HepG2 (cell line): ENCODE measurements around the gene NPB. TPM values are rescaled to one million over a fixed set of nuclear protein-coding genes. Genes with fewer than 3 reads are reported as not detected.

Experiments used
- HOXA7 ChIP-seq: sonication (generic); formaldehyde crosslinking; IDR thresholded peaks from 2 replicates; pipeline ENCODE4 v1.8.1; 2022; ENCODE audit warnings: mild to moderate bottlenecking, missing genetic modification reagents, moderate library complexity
- NR0B2 ChIP-seq: sonication (generic); formaldehyde crosslinking; IDR thresholded peaks from 2 replicates; pipeline ENCODE4 v1.4.0; 2020; ENCODE audit warnings: mild to moderate bottlenecking, missing genetic modification reagents
- NR2F1 ChIP-seq, 2 experiments: fragments of 450-650 bp in 1 of 2; formaldehyde crosslinking in 1 of 2; IDR thresholded peaks; 2 replicates each; pipeline versions ENCODE4 v1.5.0 to v1.6.1; 2016 to 2020; ENCODE audit warnings: mild to moderate bottlenecking in 1 of 2, missing compliant biosample characterization in 1 of 2, missing genetic modification reagents in 1 of 2, moderate library complexity in 1 of 2
- RAD51 ChIP-seq: fragments of 450-650 bp; IDR thresholded peaks from 2 replicates; pipeline ENCODE4 v1.6.1; 2016; ENCODE audit warnings: borderline replicate concordance
- RARA ChIP-seq: IDR thresholded peaks from 2 replicates; pipeline ENCODE4 v1.6.1; 2016; ENCODE audit warnings: missing genetic modification reagents, missing compliant biosample characterization
- SNAPC4 ChIP-seq: sonication (generic); formaldehyde crosslinking; IDR thresholded peaks from 2 replicates; pipeline ENCODE4 v1.4.0; 2020; ENCODE audit warnings: mild to moderate bottlenecking, missing genetic modification reagents
- SP1 ChIP-seq, 2 experiments: fragments of 450-650 bp in 1 of 2; sonication (generic) in 1 of 2; formaldehyde crosslinking in 1 of 2; IDR thresholded peaks; 2 replicates each; pipeline versions ENCODE4 v1.4.0 to v1.6.1; 2016 to 2020; ENCODE audit warnings: missing genetic modification reagents in 1 of 2
- ZBTB39 ChIP-seq: sonication (generic); formaldehyde crosslinking; IDR thresholded peaks from 2 replicates; pipeline ENCODE4 v1.5.0; 2020; ENCODE audit warnings: missing genetic modification reagents
- ZFAT ChIP-seq: sonication (generic); formaldehyde crosslinking; conservative IDR thresholded peaks from 2 replicates; pipeline ENCODE4 v1.8.1; 2023; ENCODE audit warnings: missing genetic modification reagents, inconsistent platforms
- ZHX1 ChIP-seq: sonication (generic); formaldehyde crosslinking; IDR thresholded peaks from 2 replicates; pipeline ENCODE4 v1.8.1; 2022; ENCODE audit warnings: low read depth, mild to moderate bottlenecking, missing genetic modification reagents
- ZNF205 ChIP-seq: IDR thresholded peaks from 2 replicates; pipeline ENCODE4 v1.6.1; 2018; ENCODE audit warnings: missing biosample characterization, missing genetic modification reagents
- ZNF224 ChIP-seq: sonication (generic); formaldehyde crosslinking; IDR thresholded peaks from 2 replicates; pipeline ENCODE4 v1.5.0; 2020; ENCODE audit warnings: mild to moderate bottlenecking, missing genetic modification reagents
- ZNF280D ChIP-seq: sonication (generic); formaldehyde crosslinking; IDR thresholded peaks from 2 replicates; pipeline ENCODE4 v1.5.1; 2020; ENCODE audit warnings: mild to moderate bottlenecking, missing genetic modification reagents
- ZNF550 ChIP-seq: sonication (generic); formaldehyde crosslinking; IDR thresholded peaks from 2 replicates; pipeline ENCODE4 v1.4.0; 2020; ENCODE audit warnings: mild to moderate bottlenecking, missing genetic modification reagents, borderline replicate concordance
- polyA plus RNA-seq, 8 experiments: library from polyadenylated mRNA; depleted of rRNA in 3 of 8; stranded (reverse) in 7 of 8; unstranded in 1 of 8; fragments of >200 nt; fragmentation: Illumina TruSeq in 4 of 8; extraction: Trizol in 4 of 8; gene quantifications; 2 replicates each; pipeline versions ENCODE4 v1.2.1 to v1.2.3, GENCODE V29; 2011 to 2016; ENCODE audit warnings: low read depth in 4 of 8, missing spikeins in 1 of 8, mixed read lengths in 1 of 8; ENCODE audit not compliant: insufficient read depth in 1 of 8
- total RNA-seq, 5 experiments: library from RNA; depleted of rRNA; stranded (reverse); fragments of >200 nt; fragmentation: Illumina TruSeq; extraction: Trizol; gene quantifications; 2 replicates each; pipeline ENCODE4 v1.2.3, GENCODE V29; 2016; ENCODE audit warnings: low read depth in 1 of 5

NPB gene
- total and polyA plus RNA-seq, 2 of the 13 experiments (the other 11 are each of a cell fraction or from before 2014, with no cell fraction given), result 0.11 to 0.93 TPM

GRCh38 chr17:81869221-81870130 lies 32.6 kb upstream of the NPB start (continued):
- TF ChIP-seq ZNF550, result no peak
- no peak for TF ChIP-seq ZNF280D (CRISPR knock-in tag)
- no peak for TF ChIP-seq ZBTB39
- no peak for TF ChIP-seq SP1 (IDR thresholded peaks at IDR 0.05)
- no peak for TF ChIP-seq SP1 (CRISPR knock-in tag; IDR thresholded peaks at IDR 0.05)
- no peak for TF ChIP-seq RARA (CRISPR knock-in tag)
- no peak; the same call in 1 of the 2 replicates for TF ChIP-seq ZNF205 (CRISPR knock-in tag)
- no peak for TF ChIP-seq ZHX1 (CRISPR knock-in tag)
- no peak for TF ChIP-seq NR2F1 (CRISPR knock-in tag; IDR thresholded peaks at IDR 0.05)
- no peak for TF ChIP-seq ZFAT (CRISPR knock-in tag)
- no peak for TF ChIP-seq RAD51
- peak; percentile 48; the same call in 1 of the 2 replicates for TF ChIP-seq SNAPC4 (CRISPR knock-in tag)
- TF ChIP-seq ZNF224 (CRISPR knock-in tag), result no peak
- TF ChIP-seq NR0B2 (CRISPR knock-in tag), result no peak
- TF ChIP-seq HOXA7 (CRISPR knock-in tag), result no peak
